SKM-1 (cell line): ENCODE data around the gene PROX1.

ENCODE experiments used
- DNase-seq: peaks from one replicate; lab custom pipeline; 2025; ENCODE audit not compliant: unreplicated experiment; lab: John Stamatoyannopoulos, UW

PROX1 gene

DNA sequence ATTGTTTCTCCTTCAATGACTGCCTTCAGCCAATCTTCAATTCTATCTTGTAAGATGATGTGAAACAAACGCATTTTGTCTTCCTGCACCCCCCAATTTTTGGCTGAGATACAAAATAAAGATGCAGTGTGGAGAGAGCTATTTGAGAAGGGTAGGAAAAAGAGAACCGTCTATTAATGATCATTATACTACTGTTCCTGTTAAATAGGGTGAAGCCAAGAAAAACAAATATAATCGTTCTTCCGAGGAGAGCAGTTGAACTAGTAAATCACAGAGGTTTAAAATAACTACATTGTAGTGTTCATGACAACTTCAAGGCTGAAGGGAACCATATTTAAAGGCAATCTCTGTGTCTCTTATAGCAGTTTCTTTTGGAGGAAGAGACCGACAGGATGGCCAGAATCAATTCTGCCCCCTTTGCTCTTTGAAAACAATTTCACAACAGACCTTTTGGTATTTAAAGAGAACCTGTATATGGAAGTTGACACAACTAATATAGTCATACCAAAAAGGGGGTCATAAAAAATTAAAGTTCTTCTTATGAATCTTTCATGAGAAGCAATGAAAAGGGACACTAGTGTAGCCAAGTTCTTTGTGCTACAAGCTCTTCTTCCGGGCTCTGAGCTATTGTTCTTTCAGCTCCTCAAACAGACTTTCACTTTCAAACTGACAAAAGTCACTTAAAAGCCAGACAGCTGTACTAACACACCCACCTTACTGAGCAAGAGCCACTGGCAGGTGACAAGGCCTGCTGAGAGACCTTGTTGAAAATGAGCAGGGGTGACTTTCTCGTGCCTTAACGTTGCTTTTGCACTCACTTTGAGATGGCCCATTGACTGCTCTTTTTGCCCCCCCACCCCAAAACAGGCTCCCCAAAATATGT is 30.9 kb downstream of the PROX1 start:
- no peak for DNase-seq

DNA sequence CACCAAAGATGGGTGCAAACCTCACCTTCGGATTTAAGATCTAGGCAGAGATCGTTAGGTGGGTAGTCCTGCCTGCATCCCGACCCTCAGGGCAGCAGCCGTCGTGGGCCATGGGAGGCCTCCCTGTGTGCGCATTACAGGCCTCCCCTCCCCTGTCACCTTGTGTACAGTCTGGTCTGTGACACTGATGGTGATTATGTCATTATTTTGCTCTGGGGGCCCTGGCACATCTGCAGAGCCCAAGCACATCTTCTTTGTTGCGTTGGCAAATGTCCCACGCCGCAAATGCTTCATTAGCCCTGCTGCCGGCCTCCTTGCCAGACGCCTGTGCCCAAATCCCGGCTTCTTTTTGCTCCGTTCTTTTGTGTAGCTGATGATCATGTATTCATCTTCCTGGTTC is 31.7 kb downstream of the PROX1 start:
- DNase-seq = no peak

DNA sequence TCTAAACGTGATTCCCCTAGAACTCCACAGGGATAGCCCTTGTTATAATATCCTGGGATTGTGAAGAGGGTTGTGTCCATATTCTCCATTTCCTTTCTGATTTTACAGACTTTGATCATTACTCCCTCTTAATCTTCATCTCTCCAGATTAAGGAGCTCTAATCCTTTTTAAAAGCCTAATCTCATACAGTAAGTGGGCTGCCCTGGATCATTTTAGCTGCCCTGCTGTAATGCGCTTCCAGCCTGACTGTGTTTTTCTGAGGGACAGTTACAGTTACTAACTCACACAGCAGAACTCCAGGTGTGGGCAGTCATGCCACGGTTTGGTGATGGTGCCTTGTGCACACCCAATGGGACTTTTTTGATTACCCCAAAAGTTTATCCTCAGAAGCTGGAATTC is 33.5 kb downstream of the PROX1 start:
- no peak for DNase-seq

DNA sequence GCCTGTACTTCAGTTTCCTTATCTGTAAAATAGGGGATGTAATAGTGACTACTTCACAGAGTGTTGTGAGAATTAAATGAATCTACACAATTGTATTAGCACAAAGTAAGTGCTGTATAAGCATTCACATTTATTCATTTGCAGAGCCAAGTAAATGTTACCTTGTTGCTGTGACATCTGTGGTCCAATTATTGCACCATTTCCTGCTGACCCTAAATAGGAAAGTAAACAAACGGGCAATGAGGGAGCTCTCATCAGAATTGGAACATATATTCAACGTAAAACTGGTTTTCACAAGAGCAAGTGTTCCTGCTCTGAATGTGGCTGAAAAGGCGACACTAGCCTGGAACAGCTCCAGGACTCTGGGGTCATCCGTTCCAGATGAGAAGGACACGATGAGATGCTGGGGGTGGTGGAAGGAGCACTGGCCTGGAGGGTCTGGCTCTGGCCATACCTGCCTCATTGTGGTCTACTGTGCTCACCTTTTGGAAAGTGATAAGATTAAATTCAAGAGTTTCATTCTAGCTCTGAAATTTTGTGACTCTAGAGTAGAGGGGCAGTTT is 34.5 kb downstream of the PROX1 start:
- no peak for DNase-seq

DNA sequence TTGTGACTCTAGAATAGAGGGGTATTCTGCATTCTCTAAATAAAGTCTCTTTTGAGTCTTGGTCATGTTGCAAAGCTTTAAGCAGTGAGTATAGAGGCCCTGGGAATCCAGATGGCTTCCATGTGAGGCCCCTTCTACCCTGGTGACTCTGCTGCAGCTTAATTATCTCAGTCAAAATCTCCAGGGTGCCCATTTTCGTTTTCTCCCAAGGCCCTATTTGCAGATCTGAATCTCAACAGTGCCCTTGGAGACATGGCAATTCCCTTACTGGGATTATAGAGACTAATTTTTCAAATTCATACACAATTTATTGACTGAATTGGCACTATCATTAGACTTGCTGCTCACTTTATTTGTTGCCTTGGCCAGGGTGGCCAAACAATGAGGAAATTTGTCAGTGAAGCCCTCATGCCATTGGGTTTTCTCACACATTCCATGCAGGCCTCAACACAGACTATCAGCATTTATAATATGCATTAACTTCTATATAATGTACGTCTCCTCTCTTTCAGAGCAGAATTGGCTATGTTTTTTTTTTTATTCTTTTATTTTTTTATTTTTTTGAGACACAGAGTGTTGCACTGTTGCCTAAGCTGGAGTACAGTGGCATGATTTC is 35.1 kb downstream of the PROX1 start:
- no peak for DNase-seq

DNA sequence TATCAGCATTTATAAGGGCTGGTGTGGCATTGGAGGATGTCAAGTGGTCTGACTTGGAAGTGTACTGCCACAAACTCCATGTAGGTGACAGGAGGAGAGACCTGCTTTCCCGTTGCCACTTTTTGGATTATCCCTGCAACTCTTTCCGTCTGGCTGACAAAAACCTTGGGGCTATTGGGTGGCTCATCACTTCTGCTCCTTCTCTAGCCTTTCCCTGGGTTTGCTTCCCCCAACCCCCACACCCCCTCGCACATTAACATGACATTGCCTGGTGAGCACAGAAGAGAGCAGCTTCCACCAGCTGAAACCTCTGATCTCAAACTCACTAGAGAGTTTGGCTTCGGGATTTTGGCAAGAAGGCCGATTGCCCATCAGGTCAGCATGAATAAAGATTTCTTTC is 39.2 kb downstream of the PROX1 start:
- DNase-seq = no peak

DNA sequence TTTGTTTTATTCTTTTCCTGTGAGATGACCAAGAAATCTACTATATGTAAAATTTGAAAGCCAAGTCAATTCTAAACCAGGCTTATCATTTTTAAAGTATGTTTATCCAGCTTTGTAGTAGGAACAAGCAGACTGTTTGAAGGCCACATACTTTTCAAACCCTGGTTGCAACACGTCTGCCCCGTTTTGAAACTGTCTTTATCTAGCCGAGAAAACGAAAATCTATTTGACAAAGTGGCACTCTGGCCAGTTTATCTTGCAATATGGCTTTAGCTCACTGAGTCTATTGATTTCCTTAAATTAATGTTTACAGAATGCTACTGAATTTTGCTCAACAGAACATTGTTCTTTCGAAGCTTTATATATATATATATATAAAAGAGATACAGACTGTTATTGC is 39.7 kb downstream of the PROX1 start:
- no peak for DNase-seq

DNA sequence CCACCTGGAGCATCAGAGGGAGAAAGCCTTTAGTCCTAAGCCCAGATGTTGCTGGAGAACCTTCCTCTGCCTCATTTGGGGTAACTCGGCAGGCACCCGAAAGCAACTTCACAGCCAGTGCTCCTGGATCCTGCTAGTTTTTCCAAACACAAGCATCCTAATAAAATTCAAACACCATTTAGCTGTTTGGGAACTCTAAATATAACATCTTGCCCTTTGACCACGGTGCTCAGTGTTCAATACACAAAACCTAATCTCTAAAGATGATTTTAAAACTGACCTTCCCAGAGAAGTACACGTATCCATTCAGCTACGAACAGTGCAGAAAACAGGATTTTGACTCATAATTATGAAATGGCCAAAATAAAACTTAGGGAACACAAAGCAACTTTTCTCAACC is 40.3 kb downstream of the PROX1 start:
- DNase-seq = no peak

DNA sequence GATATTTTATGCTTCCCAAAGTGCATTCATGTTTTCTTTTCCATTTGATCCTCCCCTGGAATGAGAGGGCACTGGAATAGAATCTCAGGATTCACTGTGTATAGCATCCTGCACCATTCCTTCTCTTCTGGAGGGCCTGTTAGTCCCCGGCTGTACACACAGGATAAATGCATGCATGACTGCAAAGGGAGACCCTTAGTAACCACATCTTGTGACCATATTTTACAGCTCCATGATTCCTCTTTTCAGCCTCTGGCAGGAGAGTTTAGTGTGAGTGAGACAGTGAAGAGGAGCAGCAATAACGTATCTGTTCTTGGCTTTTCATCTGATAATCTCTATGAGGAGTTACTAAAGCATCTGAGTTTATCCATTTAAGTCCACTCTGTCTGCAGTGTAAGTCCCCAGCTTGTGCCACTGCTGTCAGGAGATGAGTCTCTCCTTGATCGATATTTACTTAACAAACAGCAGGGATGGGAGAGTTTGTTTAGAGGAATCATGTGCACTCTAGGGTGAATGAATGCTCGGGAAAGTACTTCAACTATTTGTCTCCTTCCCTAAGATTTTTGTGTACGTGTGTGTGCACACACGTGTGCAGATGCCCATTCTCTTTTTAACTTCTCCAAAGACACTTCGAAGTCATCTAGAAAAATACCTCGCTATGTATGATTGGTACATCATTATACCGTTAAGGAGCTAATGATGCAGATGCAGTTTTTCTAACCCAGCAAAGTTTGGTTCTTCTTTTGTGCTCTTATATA is 41.1 kb downstream of the PROX1 start:
- DNase-seq = no peak

DNA sequence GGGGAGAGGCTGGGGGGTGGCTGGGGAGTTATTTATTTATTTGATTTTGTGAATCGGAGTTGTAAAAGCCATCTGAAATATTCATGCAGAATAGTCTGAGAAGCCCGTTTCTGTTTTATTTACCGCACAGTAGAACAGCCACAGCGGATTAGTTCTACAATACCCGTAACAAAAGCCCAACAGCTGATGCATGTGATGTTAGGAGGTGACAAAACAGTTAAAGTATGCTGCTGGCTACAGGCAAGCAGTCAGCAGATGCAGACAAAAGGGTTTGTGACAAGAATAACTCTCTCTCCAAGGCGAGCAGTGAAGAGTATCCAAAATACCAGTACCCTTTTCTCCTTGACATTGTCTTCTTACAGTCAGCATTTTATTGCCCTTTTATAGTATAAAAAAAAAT is 42.0 kb downstream of the PROX1 start:
- DNase-seq = no peak

DNA sequence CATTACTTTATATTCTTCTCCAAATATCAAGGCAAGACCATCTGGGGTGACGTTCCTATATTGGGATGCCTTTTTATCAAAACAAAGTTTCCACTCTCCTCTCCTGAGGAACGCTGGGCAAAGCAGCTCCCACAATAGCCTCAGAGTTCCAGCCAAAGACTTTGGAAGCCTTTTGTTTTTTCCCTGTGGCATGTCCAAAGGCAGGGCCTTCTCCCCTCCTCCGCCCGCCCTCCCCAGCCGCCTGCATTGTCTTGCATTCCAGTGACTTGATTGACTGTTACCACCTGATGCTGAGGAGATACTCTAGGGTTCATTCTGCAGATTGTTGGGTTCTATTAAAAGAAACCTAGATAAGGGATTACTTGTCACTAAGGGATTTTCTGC is 43.5 kb downstream of the PROX1 start:
- DNase-seq = no peak

DNA sequence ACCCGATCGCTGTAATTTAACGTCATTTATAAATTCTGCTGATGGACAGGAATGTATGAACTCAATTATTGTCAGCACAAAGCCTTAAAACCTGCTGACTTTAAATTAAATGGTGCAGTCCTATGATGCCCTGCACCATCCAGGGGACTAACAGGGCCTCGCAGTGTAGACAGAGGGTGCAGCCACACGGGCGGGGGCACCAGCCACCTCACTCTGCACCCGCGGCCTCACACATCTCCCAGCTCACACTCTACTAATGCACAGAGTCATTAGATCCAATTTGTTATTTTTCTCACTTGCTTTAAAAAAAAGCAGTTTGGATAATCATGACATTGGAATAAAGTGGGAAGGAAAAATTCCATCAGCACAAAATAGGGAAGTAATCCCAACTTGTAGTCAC is 49.7 kb downstream of the PROX1 start:
- DNase-seq = no peak

DNA sequence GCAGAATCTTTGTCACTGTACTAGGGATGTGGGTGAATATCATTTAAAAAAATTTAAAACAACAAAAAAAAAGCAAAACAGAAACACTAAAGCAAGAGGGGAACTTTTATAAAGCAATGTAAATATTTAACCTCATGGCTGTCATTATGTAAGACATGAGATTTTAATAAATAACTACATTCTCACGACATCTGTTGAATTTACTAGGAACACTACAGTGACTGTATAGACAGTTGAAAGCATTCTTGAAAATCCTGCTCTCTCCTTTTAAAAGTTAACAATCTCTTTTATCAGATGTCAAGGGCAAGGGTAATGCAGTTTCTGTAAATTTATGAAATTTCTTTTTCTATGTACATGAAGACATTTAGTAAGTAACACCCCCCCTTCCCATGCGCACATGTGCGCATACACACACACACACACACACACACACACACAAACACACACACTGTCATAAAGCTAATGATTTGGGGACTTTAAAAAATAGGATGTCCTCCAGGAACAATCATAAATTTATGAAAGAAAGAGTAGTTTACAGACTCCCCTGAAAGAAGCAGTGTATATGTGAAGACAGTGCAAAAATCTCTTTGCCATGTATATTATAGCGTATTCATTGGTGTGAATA is 51.7 kb downstream of the PROX1 start:
- DNase-seq = no peak

DNA sequence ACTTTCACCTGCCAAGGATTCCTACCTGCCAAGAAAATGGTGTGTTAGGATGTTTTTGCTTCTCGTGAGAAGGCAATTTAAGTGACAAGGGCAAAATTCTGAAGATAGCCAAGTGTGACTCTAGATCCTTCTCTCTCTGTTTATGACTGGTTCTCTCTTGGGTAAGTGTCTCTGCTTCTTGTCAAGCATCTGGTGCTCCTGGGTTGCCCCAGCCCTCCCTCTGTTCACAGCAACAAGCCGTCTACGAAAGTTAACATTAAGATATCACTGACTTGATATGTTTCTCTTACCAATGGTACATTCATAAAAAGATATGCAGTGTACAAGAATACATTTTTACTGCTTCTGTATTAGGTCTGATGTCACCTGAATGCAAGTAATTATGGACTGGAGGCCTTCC is 55.4 kb downstream of the PROX1 start:
- DNase-seq = no peak

DNA sequence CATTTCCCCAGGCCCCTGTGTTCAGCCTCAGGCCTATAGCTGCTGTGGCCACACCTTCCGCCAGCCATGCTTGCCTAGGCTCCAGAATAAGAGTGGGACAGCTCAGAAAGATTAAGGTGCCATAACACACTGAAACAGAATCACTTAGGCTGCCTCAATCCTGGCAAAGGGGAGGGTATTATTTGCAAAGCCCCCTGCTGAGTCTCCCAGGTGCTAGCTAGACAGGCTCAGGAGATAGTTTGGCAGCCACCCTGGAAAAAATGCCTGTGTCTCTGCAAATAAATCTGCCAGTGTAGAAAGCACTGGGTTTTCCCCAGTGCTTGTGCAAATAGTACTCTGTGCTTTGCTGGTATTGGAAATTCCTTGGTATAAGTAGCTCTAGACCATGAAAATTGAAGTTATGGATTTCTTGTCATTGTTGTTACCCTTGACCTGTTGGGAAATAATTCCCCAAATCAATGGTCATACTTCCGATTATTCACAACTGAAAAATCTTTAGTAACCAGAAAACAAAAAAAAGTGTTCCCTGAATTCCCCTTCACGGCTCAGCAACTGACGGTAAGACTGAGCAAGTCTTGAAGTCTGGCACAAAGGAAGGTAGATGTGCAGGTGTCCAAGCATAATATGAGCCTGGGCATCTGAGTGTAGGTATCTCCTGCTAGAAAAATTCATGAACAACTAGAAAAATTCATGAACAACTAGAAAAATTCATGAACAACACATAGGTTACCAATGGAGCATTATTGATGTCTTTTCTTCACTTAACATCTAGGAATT is 56.9 kb downstream of the PROX1 start:
- DNase-seq = no peak

DNA sequence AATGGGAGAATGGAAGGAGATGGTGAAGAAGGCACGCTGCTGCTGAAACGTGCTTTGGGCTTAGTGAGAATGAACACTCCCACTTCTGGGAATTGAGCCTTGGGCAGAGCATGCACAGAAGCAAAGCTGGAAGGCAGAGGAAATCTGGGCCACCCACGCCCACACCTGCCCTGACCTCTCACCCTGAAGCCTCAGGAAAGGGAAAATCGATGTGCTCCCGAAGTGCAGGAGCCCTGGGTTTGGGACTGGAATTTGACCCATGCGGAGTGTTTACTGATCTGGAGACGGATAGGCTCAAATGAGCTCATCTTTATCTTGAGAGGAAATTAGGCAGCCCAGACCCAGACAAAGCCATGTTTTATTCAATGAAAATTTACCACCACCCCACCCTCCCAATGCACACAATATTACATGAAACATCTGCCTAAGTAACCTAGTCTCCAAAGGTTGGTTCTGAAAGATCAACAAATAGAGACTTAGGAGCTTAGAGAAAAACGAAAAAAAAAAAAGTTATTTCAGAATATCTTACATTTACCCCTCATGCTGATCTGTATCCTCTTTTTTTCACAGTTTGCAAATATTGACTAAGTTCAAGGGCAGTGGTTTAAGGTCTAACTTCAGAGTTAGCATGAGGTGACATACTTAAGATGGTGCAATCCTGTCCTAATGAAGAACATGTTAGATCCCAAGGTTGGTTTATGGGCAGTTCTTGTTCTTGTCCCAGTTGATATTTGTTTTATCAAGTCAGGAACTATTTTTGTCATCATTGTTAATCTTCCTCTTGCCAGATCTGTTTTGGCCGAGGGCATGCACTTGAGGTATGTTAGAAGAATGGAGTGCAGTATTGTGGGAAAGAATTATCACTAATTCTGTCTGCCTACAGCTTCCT is 63.0 kb downstream of the PROX1 start:
- no peak for DNase-seq

DNA sequence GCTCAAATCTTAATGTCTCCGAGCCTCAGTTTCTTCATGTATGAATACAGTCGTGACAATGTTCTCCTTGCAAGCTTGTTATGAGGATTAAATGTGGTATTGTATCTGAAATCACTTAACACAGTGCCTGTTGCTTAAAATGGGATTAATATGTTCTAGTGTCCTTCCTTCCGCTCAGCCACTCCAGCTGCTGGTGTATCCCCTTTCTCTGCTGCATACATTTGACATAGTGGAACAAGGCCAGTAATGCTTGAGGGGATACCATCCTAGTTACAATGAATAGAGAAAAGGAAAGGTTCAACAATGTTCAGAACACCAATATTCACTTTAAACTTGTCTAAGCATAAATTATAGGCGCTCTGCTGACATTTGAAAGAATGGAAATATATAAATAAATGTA is 64.0 kb downstream of the PROX1 start:
- DNase-seq = no peak

DNA sequence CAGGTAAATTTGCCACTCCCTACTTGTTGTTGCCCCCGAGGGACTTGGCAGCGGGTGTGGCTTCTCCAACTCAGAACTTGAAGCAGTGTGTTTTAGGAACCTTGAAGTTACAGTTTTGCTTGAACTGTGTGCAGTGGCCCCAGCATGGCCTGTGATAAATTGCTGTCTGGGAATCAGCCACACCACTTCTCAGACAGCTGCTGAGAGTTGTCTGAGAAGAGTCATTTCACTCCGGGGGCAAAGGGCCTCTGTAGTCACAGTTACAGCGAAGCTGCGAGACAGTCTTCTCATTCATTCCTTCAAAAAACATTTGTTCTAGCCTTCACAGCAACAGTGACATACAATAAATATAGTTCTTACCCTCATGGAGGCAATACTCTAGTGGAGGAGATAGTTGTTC is 70.3 kb downstream of the PROX1 start:
- no peak for DNase-seq

DNA sequence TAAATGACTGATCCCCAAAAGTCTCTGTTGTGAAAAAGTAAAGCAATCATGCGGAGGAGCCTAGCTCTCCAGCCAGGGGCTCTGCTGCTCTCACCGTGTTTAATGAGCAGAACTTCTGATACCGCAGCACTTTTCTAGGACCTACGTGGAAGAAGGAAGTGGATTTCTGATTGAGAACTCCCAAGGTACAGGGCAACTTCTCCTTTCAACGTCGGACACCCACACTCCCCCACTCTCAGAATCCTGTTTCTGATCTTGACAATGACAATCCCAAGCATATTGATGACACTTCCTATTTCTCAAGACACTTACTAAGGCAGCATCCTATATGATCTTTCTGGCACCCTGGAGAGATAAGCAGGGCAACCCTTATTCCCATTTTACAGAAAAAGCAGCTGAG is 78.4 kb downstream of the PROX1 start:
- DNase-seq = peak; percentile 60

DNA sequence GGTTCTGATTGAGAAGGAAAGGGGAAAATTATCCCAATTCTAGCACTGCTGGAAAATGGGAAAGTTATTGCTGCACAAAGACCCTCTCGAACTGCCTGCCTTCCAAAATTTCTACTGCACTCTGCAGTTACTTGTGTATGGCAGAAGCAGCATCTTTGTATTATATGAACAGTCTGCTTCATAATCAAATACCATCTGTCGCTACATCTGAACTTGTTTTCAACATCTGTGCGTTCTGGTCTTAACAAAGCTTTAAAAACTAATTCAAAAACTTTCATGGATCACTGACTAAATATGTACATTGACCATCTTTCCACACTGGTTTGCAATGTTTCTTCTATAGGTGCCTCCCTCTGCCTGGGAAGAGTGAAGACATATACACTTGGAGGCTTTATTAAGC is 79.2 kb downstream of the PROX1 start:
- DNase-seq = no peak
